Right cardiac atrium (tissue), 5 donors: ENCODE data around the gene KLHL25. TPM values are rescaled to one million over a fixed set of nuclear protein-coding genes. Genes with fewer than 3 reads are reported as not detected.
"Not testable (repeated sequence)": the region's sequence is repeated elsewhere in the genome, so short reads cannot be mapped to it uniquely, and the experiment has no call there.

ENCODE experiments used
- ATAC-seq, 2 donors: fragments of 200-7000 bp; cut with Tn5 transposase; one replicate each; pipeline versions ENCODE4 v1.8.0 to v1.9.1; 2020; ENCODE audit warnings: moderate library complexity in 2 of 2, mild to moderate bottlenecking in 1 of 2
- DNase-seq, 3 donors: peaks; one replicate each; pipeline ENCODE4 v3.0.0-alpha.2; 2020
- H3K27ac ChIP-seq: one replicate; pipeline ENCODE4 v1.5.1; 2013; ENCODE audit warnings: mild to moderate bottlenecking, low read length, control low read depth, moderate library complexity
- H3K27me3 ChIP-seq: one replicate; pipeline ENCODE4 v1.6.1; 2013; ENCODE audit not compliant: control insufficient read depth, insufficient read depth
- H3K4me1 ChIP-seq: one replicate; pipeline ENCODE4 v1.6.1; 2013; ENCODE audit warnings: low read length; ENCODE audit not compliant: control insufficient read depth, insufficient read depth
- H3K4me3 ChIP-seq: one replicate; pipeline ENCODE4 v1.5.1; 2013; ENCODE audit warnings: low read length, control low read depth
- H3K9me3 ChIP-seq: one replicate; pipeline ENCODE4 v1.6.1; 2013; ENCODE audit warnings: low read length; ENCODE audit not compliant: control insufficient read depth
- WGBS: extraction: QIAGEN DNeasy Blood & Tissue Kit; methylation state at CpG from one replicate; pipeline ENCODE4 v1.1.7; 2013; 5-methylcytosine and 5-hydroxymethylcytosine counted together
- intact Hi-C, 4 donors: fragments of 100-400 bp; cut with DNase I; formaldehyde crosslinking; loops; one replicate each; pipeline versions ENCODE4 v1.11.0 to v1.14.0; 2022 to 2023
- polyA plus RNA-seq: library from polyadenylated mRNA; stranded (reverse); fragments of 200-250 nt; gene quantifications from one replicate; pipeline ENCODE4 v1.2.3, GENCODE V29; 2013
- total RNA-seq, 4 donors: library from RNA; stranded (reverse); fragmentation: NEBNext Ultra II Directional; extraction: Animal tissue kit (Norgen Biotek cat#: 25700); gene quantifications; one replicate each; pipeline ENCODE4 v1.2.1, GENCODE V29; 2021
- donor health status: healthy with polysubstance abuse.
- donor health status: DM: no; HTN: yes; CAD: no.
- donor health status: DM: no; HTN: no; CAD: no.
- donor health status: DM: no; HTN: yes; CAD: no; lungs with severe emphysema.
- donor health status: DM: yes; HTN: yes; CAD: no.

The KLHL25 gene
- total and polyA plus RNA-seq, 5 donors: 3.4 to 6.6 (median 4.8) TPM

DNA sequence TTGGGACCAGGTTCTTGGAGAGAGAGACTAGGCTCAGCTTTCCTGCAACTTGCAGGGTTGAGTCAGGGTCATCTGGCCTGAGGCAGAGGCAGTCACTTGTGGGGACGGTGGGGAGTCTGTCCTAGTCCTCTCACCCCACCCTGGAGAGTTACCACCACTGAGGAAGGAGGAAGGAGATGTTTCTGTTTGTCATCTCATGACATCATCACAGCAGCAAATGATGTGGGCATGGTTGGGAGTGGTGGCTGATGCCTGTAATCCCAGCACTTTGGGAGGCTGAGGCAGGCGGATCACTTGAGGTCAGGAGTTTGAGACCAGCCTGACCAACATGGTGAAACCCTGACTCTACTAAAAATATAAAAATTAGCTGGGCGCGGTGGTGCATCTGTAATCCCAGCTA lies 35.0 kb upstream of the KLHL25 start:
- not testable (repeated sequence) for DNase-seq, H3K9me3 ChIP-seq, H3K4me1 ChIP-seq, H3K27me3 ChIP-seq, ATAC-seq, H3K4me3 ChIP-seq, H3K27ac ChIP-seq
- intact Hi-C loops: loop anchor here (2.0 to 10.0 kb wide), 6 partner anchors 75 to 535 kb away; no protein-coding TSS in a partner anchor
- 89% methylated on average over 4 of the region's 4 CpGs for WGBS

DNA sequence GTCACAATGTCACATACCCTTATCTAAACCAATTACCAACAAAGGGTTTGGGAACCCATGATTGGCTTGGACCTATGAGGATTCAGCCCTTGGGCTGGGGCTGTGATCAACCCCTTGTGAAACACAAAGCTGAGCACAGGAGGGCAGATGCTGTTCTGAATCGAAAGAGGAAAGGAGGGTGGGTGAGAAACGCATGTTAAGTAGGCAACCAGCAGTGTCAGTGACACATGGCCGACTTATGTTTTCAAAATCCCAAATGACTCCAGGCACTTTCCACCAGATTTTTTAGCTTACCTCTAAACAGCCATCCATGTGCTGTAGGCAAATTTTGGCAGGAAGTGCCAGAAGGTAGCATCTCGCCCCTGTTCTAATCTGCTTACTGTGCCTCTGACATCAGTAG lies 34.1 kb upstream of the KLHL25 start:
- Histone ChIP-seq H3K27ac (no peak overlapping the region), H3K4me1 (no peaks in the 10 kb centered on the region), H3K4me3 (no peak overlapping the region), H3K27me3 (no peaks in the 10 kb centered on the region), H3K9me3 (no peaks in the 10 kb centered on the region)
- no peak for DNase-seq
- WGBS: 70% methylated on average over 4 of the region's 4 CpGs
- intact Hi-C loops: no loop called here
- no peak for ATAC-seq

DNA sequence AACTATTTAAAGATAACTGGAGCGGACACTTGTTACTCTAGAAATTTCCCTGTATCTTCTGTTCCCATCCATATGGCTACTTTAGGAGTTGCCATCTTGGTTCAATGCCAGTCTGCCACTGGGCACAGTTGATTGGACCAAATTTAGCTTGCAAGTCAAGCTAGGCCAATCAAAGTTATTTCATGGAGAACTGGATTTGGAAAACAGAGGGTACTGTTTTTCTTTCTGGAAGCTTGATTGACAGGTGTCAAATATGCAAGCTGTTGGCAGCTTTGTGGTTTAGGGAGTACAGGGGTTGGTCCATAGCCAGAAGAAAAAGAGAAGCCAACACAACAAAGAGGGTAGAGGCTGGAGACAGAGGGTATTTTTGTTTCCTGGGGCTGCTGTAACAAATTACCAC lies 33.4 kb upstream of the KLHL25 start:
- H3K27ac ChIP-seq: no peak overlapping the region
- H3K9me3 ChIP-seq: no peaks in the 10 kb centered on the region
- no peak overlapping the region for H3K4me3 ChIP-seq
- intact Hi-C loops: no loop called here
- WGBS: 89% methylated on average over 1 of the region's 1 CpG
- DNase-seq: no peak
- H3K4me1 ChIP-seq: no peaks in the 10 kb centered on the region
- no peak for ATAC-seq
- H3K27me3 ChIP-seq: no peaks in the 10 kb centered on the region

DNA sequence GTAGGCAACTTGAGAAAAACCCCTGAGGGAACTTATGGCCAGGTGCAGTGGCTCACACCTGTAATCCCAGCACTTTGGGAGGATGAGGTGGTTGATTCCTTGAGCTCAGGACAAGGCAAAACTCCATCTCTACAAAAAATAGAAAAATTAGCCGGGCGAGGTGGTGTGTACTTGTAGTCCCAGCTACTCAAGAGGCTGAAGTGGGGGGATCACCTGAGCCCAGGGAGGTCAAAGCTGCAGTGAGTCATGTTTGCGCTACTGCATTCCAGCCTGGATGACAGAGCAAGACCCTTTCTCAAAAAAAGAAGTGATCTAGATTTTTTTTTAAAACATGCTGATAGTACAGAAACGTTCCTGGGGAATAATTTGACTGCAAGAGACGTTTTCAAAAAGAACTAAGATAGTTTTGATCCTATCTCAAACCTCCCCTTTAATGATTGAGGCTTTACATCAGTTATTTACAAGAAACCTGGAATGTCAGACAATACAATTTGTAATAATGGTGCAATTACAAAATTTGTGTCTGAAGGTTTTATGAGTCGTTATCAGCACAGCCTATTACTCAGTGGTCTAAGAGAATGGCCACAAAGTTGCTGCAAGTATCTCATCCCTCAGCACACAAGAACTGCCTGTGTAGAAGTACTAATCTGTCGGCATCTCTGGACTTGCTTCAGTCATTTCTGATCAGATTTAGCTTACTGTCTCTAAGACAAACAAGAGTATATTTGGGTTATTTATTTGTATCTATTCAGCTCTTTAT lies 32.2 kb upstream of the KLHL25 start:
- WGBS: 72% methylated on average over 7 of the region's 7 CpGs

DNA sequence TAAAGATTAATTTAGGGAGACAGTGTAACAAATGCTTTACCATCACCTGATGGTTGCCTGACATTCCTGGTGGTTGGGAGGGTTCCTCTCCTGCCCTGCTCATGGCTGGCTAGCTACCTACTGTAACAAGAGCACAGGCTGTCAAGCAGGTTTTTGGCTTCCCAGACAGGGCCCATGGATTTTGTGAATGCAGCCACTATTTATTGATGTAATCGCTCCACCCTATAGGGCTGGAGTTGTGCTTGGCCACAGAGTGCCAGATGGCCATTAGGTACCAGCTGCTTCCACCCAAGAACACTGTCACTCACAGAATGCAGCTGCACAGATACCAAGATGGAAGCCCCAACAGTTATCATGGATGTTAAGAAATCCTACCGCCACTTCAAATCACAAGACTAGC lies 31.0 kb upstream of the KLHL25 start:
- Histone ChIP-seq H3K9me3 (no peaks in the 10 kb centered on the region), H3K27ac (no peak overlapping the region), H3K4me1 (no peaks in the 10 kb centered on the region), H3K27me3 (no peaks in the 10 kb centered on the region), H3K4me3 (no peak overlapping the region)
- intact Hi-C loops: no loop called here
- DNase-seq: no peak
- 71% methylated on average over 2 of the region's 2 CpGs for WGBS
- ATAC-seq: no peak

More for the DNA sequence above, 32.2 kb upstream of the KLHL25 start:
- ATAC-seq: no peak
- intact Hi-C loops: no loop called here
- H3K4me3 ChIP-seq: no peak overlapping the region
- no peaks in the 10 kb centered on the region for H3K9me3 ChIP-seq
- no peak overlapping the region for H3K27ac ChIP-seq
- H3K27me3 ChIP-seq: no peaks in the 10 kb centered on the region
- H3K4me1 ChIP-seq: no peaks in the 10 kb centered on the region
- no peak for DNase-seq

DNA sequence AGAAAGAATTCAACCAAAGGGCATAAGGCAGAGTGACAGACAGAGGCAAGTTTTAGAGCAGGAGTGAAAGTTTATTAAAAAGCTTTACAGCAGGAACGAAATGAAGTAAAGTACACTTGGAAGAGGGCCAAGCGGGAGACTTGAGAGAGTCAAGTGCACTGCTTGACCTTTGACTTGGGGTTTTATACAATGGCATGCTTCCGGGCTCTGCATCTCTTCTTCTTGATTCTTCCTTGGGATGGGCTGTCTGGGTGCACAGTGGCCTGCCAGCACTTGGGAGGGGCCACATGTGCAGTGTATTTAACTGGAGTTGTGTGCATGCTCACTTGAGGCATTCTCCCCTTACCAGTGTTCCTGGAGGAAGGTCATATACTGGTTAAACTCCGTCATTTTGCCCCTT lies 30.4 kb upstream of the KLHL25 start:
- intact Hi-C loops: no loop called here

DNA sequence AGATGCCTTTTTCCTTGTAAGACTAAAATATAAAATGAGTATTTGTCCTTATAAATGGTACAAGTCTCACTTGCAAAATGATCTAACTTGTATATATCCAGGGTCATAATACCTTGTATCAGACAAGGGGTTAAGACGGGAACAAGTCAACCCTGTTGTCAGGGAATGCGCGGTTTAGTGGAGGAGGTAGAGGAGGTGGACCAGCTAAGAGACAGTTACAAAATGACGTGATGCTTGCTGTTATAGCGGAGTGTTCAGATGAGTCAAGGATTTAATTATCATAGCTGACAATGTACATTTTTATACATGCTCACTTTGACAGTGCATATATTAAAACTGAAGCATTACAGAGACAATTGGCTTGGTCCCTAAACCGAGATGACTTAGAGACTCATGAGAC lies 26.8 kb upstream of the KLHL25 start:
- Histone ChIP-seq H3K9me3 (no peaks in the 10 kb centered on the region), H3K4me3 (no peak overlapping the region), H3K27me3 (no peaks in the 10 kb centered on the region), H3K27ac (no peak overlapping the region), H3K4me1 (no peaks in the 10 kb centered on the region)
- intact Hi-C loops: no loop called here
- ATAC-seq (no peak), DNase-seq (no peak)
- WGBS: 82% methylated on average over 6 of the region's 6 CpGs

More for the DNA sequence above, 30.4 kb upstream of the KLHL25 start:
- Histone ChIP-seq H3K9me3 (no peaks in the 10 kb centered on the region), H3K4me1 (no peaks in the 10 kb centered on the region), H3K4me3 (no peak overlapping the region), H3K27me3 (no peaks in the 10 kb centered on the region), H3K27ac (no peak overlapping the region)
- ATAC-seq (no peak), DNase-seq (no peak)
- WGBS: 77% methylated on average over 4 of the region's 4 CpGs

DNA sequence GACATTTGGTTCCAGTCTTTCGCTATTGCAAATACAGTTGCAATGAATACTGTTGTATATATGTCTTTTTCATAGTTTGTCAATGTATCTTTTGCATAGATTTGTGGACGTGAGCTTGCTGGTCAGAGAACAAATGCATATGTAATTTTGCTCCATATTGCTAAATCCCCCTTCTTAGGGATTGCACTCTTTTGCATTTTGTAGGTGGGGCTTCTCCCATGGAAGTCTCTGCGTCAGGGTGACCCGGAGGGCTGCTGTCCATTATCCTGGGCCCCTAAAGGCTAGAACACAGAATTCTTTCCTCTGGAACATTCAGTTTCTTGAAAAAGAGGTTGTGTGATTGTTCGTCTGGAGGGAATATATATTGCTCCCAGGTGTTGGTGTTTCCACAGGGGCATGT lies 25.2 kb upstream of the KLHL25 start:
- DNase-seq: no peak
- Histone ChIP-seq H3K9me3 (no peaks in the 10 kb centered on the region), H3K27ac (no peak overlapping the region), H3K4me3 (no peak overlapping the region), H3K4me1 (no peaks in the 10 kb centered on the region), H3K27me3 (no peaks in the 10 kb centered on the region)
- ATAC-seq: no peak
- WGBS: 85% methylated on average over 5 of the region's 5 CpGs
- intact Hi-C loops: no loop called here

DNA sequence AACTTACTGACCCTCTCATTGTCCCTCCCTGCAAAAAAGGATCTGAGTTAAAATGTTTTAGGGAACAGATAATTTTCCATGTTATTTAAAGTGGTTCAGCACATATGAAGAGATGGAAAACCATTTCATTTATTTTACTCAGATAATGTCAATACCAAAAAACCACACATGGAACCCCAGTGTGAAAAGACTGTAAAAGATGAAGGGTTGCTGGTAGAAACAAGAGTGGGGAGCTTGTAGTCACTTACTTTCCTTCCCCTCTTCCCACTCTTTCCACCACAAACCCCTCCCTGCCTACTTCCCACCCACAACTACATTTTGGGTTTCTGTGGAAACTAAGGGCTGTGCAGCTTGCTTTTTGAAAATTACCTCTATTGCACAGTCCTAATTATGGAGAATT lies 18.5 kb upstream of the KLHL25 start:
- Histone ChIP-seq H3K4me1 (no peaks in the 10 kb centered on the region), H3K9me3 (no peaks in the 10 kb centered on the region), H3K27me3 (no peaks in the 10 kb centered on the region), H3K27ac (no peak overlapping the region), H3K4me3 (no peak overlapping the region)
- DNase-seq (no peak), ATAC-seq (no peak)
- intact Hi-C loops: no loop called here

DNA sequence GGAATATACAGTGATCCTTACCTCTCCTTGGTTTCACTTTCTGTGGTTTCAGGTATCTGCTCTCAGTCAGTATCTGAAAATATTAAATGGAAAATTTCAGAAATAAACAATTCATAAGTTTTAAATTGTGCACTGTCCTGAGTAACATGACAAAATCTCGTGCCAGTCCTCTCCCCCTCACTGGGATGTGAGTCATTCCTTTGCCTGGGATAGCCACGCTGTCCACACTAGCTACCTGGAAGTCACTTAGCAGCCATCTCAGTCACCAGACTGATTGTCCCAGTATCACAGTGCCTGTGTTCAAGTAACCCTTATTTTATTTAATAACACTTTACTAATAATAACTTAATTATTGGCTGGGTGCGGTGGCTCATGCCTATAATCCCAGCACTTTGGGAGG lies 15.3 kb upstream of the KLHL25 start:
- Histone ChIP-seq H3K4me3 (no peak overlapping the region), H3K27ac (no peak overlapping the region), H3K27me3 (no peaks in the 10 kb centered on the region), H3K4me1 (no peaks in the 10 kb centered on the region), H3K9me3 (no peaks in the 10 kb centered on the region)
- no peak for DNase-seq
- WGBS: 75% methylated on average over 3 of the region's 3 CpGs
- intact Hi-C loops: no loop called here
- no peak for ATAC-seq

DNA sequence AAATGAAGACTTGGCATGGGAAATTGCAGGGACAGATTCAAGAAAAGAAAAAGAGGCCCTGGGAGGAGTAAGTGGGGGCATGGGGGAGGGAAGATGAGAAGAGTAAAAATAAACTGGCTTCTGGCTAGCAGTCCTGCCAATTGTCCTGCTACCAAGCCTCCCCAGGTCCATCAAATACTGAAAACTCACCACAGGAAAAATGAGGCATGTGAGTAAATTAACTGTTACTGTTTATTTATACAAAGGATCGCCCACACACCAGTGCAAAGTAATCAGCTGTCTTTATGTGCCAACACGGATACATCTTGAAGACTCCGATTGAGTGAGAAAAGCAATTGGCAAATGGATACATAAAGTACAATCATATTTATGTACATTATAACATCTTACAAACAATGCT lies 10.7 kb upstream of the KLHL25 start:
- WGBS: 54% methylated on average over 3 of the region's 3 CpGs
- no peak for DNase-seq
- no peak overlapping the region for H3K4me3 ChIP-seq
- no peak for ATAC-seq
- no peaks in the 10 kb centered on the region for H3K9me3 ChIP-seq
- no peaks in the 10 kb centered on the region for H3K4me1 ChIP-seq
- intact Hi-C loops: no loop called here
- H3K27ac ChIP-seq: no peak overlapping the region
- H3K27me3 ChIP-seq: no peaks in the 10 kb centered on the region
